ELF-1 (cell line): ENCODE results near the gene GPR55.

Experiments
- DNase-seq: peaks from one replicate; pipeline ENCODE4 v3.0.0-alpha.2; 2016; ENCODE audit warnings: low read depth, low spot score

Gene GPR55

GRCh38 chr2:230919681-230920080 lies 5.4 kb downstream of the GPR55 start:
- no peak for DNase-seq

GRCh38 chr2:230919240-230919639 lies 5.8 kb downstream of the GPR55 start:
- no peak for DNase-seq

DNA sequence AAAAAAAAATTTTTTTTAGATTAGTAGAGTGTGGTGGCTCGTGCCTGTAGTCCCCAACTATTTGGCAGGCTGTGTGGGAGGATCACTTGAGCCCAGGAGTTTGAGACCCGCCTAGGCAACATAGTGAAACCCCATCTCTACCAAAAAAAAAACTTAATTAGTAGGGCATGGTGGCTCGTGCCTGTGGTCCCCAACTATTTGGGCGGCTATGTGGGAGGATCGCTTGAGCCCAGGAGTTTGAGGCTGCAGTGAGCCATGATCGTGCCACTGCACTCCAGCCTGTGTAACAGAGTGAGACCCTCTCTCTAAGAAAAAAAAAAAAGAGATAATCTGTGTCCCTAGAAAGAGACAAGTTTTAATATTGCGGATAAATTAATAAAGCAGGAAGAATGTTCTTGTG lies 8.8 kb downstream of the GPR55 start:
- no peak for DNase-seq

DNA sequence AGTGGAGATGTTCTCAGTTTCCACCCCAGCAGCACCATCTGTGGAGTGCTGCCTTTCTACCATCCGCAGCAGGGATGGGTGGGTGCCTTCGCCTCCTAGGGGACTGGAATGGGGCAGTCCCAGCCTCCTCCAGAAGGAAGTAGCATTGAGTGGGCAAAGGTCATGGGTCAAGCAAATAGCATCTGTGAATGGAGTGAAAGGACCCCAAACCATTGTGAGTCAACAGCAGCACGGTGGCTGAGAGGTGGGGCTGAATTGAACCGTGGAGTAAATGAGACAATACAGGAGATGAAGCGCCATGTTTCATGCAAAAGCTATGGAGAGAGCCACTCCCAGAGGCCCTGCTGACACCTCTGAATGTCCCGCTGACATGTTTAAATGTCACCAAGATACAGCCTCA lies 9.7 kb downstream of the GPR55 start:
- no peak for DNase-seq

GRCh38 chr2:230914886-230915285 lies 10.2 kb downstream of the GPR55 start:
- no peak for DNase-seq

DNA sequence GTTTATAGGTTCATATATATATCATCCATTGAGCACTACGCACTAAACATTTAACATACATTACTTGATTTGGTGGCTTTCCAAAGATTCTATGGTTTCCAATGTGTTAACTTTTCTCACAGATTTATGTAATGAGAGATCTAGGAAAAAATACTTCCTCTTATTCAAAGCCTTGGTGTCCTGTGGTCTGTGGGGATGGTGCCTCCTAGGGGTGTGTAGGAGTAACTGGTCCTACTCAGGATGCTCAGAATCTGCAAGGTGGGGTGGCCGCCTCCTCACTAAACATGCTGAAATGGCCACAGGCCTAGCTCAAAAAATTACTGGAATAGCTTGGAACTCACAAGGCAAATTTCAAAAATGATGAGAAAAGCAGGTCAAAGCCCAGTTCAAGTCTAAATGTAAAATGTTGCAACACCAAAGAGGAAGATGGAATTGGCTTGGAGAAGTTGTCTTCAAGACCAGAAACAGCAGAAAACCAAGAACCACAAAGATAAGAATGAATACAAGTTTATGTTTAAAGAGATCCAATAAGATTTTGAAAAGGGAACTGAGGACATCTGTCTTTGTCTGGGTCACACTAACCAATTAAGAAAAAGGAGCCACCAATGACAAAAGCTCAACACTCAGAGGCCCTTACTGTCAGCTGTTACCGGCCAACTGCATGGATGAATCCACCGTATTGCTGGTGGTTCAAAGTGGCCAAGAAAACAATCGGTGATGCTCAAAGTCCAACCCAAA lies 11.5 kb downstream of the GPR55 start:
- no peak for DNase-seq

DNA sequence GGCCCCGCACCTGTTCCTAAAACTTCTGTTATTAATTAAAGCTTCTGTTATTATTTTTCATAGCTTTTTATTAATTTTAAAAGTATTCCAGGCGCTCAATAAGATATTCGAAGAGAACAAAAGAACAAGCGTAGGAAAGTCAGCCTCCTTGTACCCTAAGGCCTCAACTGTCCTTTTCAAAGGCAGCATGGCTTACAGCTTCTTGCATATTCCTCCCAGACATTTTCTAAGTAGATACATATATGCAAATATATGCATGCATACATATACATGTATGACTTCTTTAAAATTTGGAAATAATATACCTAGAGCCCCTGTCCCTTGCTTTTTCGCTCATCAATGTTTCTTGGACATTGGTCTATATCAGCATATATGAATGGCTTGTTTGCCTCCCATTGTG lies 12.3 kb downstream of the GPR55 start:
- DNase-seq, result no peak

GRCh38 chr2:230912046-230912445 lies 13.0 kb downstream of the GPR55 start:
- no peak for DNase-seq

DNA sequence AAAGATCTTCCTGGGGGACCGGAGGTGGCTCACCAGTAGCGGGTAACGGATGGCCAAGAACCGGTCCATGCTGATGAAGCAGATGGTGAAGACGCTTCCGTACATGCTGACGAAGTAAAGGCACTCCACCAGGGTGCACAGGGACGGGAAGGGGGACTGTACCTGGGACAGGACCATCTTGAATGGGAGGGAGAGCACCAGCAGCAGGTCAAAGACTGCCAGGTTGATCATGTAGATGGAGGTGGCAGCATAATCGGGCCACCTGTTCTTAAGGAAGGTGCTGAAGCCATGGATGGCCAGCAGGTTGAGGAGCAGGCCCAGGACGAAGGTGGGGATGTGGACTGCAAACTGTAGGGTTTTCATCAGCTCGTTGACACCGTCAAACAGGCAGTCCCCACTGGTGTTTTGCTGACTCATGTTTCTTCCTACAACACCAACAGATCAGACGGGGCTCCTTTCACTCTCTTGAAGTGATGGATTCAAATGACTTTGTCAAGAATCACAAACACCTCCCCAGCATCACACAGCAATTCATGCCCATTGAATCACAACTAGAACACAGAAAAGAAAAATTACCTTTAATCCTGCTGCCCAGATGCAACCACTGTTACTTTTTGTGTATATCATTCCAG lies 14.4 kb downstream of the GPR55 start:
- no peak for DNase-seq

GRCh38 chr2:230909841-230910545 lies 15.0 kb downstream of the GPR55 start:
- DNase-seq, result no peak

GRCh38 chr2:230908595-230909191 lies 16.3 kb downstream of the GPR55 start:
- peak; percentile 73 for DNase-seq

DNA sequence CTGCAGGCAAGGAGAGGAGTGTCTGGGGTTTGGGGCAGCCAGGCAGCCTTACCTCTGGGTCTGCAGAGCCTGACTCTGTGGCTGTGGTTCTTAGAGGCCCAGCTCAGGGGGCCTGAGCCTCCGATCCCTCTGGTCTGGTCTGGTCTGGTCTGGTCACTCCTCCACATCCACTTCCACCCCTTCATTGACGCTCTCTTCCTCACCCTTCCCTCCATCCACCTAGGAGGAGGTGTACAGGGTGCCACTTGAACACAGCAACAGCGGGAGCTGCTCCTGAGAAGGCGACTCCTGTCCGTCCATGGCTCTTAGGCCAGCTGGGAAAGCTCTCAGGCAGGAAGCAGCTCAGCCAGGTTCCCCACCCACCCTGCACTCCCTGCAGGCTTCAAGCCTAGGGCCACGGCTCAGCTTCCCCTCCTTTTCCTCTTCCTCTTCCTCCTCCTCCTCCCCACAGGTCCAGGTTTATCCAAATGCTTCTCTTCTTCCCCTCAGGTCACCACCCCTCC lies 16.9 kb downstream of the GPR55 start:
- DNase-seq, result no peak

GRCh38 chr2:230907361-230908091 lies 17.5 kb downstream of the GPR55 start:
- DNase-seq, result no peak

- DNase-seq, result no peak
Measured at GRCh38 chr2:230906471-230907230, 18.4 kb downstream of the GPR55 start.

DNA sequence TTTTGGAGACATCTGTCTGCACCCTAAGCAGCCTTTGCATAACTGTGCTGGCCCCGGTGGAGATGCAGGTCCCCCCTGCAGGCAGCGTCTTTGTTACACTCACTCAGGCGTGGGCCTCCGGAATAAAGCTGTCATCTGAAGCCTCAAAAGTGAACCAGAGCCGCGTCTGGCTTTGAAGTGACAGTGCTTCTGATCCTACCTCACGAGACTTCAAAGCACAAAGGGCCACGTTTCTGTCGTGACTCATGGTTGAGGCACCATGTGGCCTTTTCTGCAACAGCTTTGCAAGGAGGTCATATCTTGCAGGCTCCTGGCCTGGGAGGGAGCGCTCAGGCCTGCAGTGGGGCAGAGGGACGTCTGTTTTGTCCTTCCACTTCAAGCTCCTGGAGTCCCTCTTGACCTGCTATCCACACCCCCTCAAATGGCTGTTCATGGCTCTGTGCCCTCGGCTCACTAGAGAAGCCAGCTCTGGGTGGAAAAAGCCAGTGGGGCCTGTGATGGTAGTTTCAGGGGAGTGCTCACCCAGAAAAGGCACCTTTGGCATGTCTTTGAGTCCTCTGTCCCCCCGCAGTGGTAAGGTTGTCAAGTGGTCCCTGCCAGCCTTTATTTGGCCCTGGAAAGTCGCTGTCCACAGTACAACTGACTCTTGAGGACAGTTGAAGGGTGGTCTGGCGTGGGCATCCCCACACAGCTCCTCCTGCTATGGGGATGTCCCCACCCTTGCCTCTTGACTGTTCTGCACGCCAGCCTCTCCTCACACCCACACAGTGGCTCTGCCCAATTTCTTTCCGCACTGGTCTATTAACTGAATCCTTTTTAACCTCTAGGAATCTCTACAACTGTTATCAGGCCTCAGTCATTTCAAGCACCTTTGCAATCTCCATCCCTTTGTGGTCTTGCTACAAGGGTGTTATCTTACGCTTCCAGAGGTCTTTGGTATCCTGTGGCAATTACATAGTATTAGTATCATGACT lies 19.3 kb downstream of the GPR55 start:
- peak; percentile 86 for DNase-seq

- no peak for DNase-seq
Measured at GRCh38 chr2:230904856-230905447, 20.1 kb downstream of the GPR55 start.

DNA sequence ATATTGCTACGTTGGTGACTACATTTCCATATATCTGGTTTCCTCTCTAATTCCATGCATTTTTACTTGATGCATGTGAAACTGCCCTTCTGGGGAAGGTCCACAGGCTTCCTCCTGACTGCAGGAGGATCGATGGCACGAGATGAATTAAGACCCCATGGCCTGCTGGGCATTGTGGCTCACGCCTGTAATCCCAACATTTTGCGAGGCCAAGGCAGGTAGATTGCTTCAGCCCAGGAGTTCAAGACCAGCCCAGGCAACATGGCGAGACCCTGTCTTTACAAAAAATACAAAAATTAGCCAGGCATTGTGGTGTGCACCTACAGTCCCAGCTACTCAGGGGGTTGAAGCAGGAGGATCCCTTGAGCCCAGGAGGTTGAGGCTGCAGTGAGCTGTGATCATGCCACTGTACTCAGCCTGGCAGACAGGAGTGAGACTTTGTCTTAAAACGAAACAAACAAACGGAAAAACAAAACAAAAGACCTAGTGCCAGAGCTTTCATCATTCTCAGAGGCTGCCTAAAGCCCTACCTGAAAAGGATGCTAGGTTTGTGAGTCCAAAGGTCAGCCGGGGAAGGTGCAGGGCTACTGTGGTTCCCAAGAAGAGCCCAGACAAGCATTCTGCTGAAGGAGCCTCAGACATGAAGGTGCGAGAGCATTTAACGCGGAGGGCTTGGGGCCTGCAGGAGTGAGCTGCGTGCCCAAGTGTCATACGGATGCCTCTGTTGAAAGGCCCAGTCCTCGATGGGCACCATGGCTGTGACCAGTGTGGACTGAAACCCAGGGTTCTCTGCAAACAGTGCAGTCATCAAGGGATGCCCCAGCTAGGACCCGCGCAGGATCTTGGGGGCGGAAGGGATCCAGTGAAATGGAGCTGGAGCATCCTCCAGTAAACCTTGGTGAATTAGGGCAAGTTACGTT lies 21.6 kb downstream of the GPR55 start:
- DNase-seq, result no peak
